Thyroid gland (tissue), 4 donors: ENCODE results near the gene PARL.

Experiments used
- POLR2A ChIP-seq, 2 donors: fragments of 450-650 bp; IDR thresholded peaks; one replicate each; pipeline ENCODE4 v1.6.1; 2017; ENCODE audit warnings: antibody characterized with exemption in 2 of 2, mild to moderate bottlenecking in 2 of 2, moderate library complexity in 1 of 2
- TF ChIP-seq, protein P1 (sequence below), 6 experiments: fragments of 200-600 bp in 3 of 6; fragments of 450-650 bp in 3 of 6; sonication (generic) in 3 of 6; IDR thresholded peaks; one replicate each; pipeline ENCODE4 v1.5.1; 2016 to 2019; ENCODE audit warnings: antibody characterized with exemption in 6 of 6, mild to moderate bottlenecking in 2 of 6, inconsistent platforms in 1 of 6, moderate library complexity in 1 of 6

DNA sequence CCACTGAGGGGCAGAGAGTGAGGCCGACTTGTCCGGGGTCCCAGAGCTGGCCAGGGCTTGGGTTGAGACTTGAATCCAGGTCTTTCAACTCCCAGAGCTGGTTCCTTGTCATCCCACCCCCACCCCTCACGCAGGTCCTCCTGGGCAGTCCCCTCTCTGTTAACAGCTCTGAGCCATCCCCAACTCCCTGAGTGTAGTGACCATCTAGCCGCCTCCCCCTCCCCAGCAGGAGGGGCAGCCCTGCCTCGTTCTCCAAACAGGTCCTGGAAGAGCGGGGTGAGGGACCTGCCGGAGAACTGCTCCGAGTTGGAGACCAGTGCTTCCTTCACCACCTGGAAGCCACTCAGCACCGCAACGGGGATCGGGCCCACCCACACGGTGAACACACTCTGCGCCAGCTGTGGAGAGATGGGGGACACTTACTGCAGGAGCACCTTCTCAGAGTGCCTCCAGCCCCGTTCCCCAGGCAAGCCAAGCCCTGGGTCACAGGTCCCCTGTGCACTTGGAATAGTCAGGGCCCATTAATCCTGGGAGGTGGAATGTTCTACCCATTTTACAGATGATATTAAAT, 24.4 kb upstream of the PARL start:
- TF ChIP-seq, protein P1, sequence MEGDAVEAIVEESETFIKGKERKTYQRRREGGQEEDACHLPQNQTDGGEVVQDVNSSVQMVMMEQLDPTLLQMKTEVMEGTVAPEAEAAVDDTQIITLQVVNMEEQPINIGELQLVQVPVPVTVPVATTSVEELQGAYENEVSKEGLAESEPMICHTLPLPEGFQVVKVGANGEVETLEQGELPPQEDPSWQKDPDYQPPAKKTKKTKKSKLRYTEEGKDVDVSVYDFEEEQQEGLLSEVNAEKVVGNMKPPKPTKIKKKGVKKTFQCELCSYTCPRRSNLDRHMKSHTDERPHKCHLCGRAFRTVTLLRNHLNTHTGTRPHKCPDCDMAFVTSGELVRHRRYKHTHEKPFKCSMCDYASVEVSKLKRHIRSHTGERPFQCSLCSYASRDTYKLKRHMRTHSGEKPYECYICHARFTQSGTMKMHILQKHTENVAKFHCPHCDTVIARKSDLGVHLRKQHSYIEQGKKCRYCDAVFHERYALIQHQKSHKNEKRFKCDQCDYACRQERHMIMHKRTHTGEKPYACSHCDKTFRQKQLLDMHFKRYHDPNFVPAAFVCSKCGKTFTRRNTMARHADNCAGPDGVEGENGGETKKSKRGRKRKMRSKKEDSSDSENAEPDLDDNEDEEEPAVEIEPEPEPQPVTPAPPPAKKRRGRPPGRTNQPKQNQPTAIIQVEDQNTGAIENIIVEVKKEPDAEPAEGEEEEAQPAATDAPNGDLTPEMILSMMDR (IDR thresholded peaks at IDR 0.05), result no peak
- no peak for TF ChIP-seq POLR2A (IDR thresholded peaks at IDR 0.05)
